Measurements from ENCODE around the gene STUM. TPM values are rescaled to one million over a fixed set of nuclear protein-coding genes. Genes with fewer than 3 reads are reported as not detected.

STUM gene
- polyA plus RNA-seq, 1 of the 3 experiments (the other 2 are of a cell fraction), result not detected

DNA sequence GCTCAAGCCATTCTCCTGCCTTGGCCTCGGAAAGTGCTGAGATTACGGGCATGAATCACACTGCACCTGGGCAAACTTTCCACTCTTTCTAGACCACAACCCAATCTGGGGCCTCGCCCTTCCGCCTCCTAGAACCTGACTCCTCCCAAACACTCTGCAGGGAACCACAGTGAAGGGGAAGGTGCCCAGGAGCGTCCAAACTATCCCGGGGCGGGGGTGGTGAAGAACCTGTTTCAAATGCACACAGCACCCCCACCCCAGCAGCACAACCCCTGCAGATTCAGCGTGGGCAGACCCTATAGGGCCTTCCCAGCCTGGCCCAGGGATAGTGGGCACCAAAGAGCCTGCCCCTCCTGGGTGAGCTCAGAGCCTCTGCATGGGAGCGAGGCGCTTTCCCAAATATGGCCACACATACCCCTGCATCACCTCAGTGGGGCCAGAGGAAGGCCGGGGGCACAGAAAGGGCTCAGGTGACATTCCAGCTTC is 86.9 kb downstream of the STUM start:
- no peak for TF ChIP-seq NFIC (IDR thresholded peaks at IDR 0.05; ENCODE audit: borderline replicate concordance)
- no peak for TF ChIP-seq FOSL2 (IDR thresholded peaks at IDR 0.05; ENCODE audit: borderline replicate concordance, low read depth)
- DNase-seq, result no peak
- no peaks in the 10 kb centered on the region for H3K9me3 ChIP-seq
- ChIA-PET CTCF (interaction anchor here (0.6 to 6.6 kb wide), 14 partner anchors 9 to 805 kb away, joined by 3 to 120 read pairs (median 3); no protein-coding TSS in a partner anchor), POLR2A (no interaction called here)
- no peak overlapping the region for H3K4me2 ChIP-seq
- WGBS (ENCODE audit: low lambda C conversion rate), result 93% methylated on average over 8 of the region's 11 CpGs
- H3K4me3 ChIP-seq (ENCODE audit: low read depth in 2 of 2, low read length in 1 of 2), result no peak overlapping the region
- H4K20me1 ChIP-seq (ENCODE audit: insufficient read depth), result no peaks in the 10 kb centered on the region
- no peaks in the 10 kb centered on the region for H3K36me3 ChIP-seq (replicated peaks in 1 of 2; ENCODE audit: control insufficient read depth in 1 of 2, insufficient read depth in 2 of 2, low read length in 1 of 2)
- H3K27me3 ChIP-seq (ENCODE audit: insufficient read depth), result no peaks in the 10 kb centered on the region
- H3K4me1 ChIP-seq (ENCODE audit: control insufficient read depth in 1 of 2, insufficient read depth in 2 of 2, low read depth in 1 of 2, low read length in 1 of 2), result peaks cover 0 to 2% of the 10 kb centered on the region in 2 experiments; a peak in 1 of 4 replicates
- H3K27ac ChIP-seq (ENCODE audit: low read depth in 2 of 2, low read length in 1 of 2), result no peak overlapping the region
- no peaks in the 10 kb centered on the region for H3F3A ChIP-seq (replicated peaks; ENCODE audit: insufficient read depth)
- no peaks in the 10 kb centered on the region for H3K79me2 ChIP-seq (ENCODE audit: insufficient read depth)
- no peak overlapping the region for H3K9ac ChIP-seq
- no peak overlapping the region for H2AFZ ChIP-seq (ENCODE audit: low read depth)
- no peaks in the 10 kb centered on the region for H3K9me2 ChIP-seq

DNA sequence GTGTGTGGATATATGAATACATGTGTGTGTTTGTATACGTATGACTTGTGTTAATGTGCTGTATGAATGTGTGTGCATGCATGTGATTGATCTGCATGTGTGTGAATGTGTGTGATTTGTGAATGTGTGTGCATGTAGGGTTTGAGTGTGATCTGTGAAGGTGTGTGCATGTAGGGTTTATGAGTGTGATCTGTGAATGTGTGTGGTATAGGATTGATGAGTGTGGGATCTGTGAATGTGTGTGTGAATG is 88.2 kb downstream of the STUM start:
- ChIA-PET CTCF (interaction anchor here (1.0 to 2.7 kb wide), 4 partner anchors 10 to 731 kb away, joined by 3 to 14 read pairs (median 8); no protein-coding TSS in a partner anchor), POLR2A (no interaction called here)
- no peaks in the 10 kb centered on the region for H3K9me3 ChIP-seq
- H3K27me3 ChIP-seq (ENCODE audit: insufficient read depth), result no peaks in the 10 kb centered on the region
- no peak overlapping the region for H3K4me3 ChIP-seq (ENCODE audit: low read depth in 2 of 2, low read length in 1 of 2)
- TF ChIP-seq, protein P1, sequence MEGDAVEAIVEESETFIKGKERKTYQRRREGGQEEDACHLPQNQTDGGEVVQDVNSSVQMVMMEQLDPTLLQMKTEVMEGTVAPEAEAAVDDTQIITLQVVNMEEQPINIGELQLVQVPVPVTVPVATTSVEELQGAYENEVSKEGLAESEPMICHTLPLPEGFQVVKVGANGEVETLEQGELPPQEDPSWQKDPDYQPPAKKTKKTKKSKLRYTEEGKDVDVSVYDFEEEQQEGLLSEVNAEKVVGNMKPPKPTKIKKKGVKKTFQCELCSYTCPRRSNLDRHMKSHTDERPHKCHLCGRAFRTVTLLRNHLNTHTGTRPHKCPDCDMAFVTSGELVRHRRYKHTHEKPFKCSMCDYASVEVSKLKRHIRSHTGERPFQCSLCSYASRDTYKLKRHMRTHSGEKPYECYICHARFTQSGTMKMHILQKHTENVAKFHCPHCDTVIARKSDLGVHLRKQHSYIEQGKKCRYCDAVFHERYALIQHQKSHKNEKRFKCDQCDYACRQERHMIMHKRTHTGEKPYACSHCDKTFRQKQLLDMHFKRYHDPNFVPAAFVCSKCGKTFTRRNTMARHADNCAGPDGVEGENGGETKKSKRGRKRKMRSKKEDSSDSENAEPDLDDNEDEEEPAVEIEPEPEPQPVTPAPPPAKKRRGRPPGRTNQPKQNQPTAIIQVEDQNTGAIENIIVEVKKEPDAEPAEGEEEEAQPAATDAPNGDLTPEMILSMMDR (IDR thresholded peaks at IDR 0.05), result no peak
- TF ChIP-seq MXI1 (IDR thresholded peaks at IDR 0.05; ENCODE audit: low read depth, low read length) (no peak), JUND (IDR thresholded peaks at IDR 0.05) (no peak), FOXJ3 (CRISPR knock-in tag; IDR thresholded peaks at IDR 0.05) (no peak), YY1 (IDR thresholded peaks at IDR 0.05; ENCODE audit: low read depth) (no peak), NFIC (IDR thresholded peaks at IDR 0.05; ENCODE audit: borderline replicate concordance) (no peak), PBX3 (IDR thresholded peaks at IDR 0.05) (no peak), RXRA (IDR thresholded peaks at IDR 0.05; ENCODE audit: borderline replicate concordance, low read depth) (no peak), FOXM1 (IDR thresholded peaks at IDR 0.05; ENCODE audit: low read depth) (no peak), RCOR1 (IDR thresholded peaks at IDR 0.05; ENCODE audit: low read length) (no peak), MEF2A (IDR thresholded peaks at IDR 0.05; ENCODE audit: borderline replicate concordance, low read depth) (no peak), IRF3 (IDR thresholded peaks at IDR 0.05; ENCODE audit: low read depth, low read length) (no peak)
- TF ChIP-seq, protein P2, sequence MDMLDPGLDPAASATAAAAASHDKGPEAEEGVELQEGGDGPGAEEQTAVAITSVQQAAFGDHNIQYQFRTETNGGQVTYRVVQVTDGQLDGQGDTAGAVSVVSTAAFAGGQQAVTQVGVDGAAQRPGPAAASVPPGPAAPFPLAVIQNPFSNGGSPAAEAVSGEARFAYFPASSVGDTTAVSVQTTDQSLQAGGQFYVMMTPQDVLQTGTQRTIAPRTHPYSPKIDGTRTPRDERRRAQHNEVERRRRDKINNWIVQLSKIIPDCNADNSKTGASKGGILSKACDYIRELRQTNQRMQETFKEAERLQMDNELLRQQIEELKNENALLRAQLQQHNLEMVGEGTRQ (IDR thresholded peaks at IDR 0.05; ENCODE audit: borderline replicate concordance, low read depth, low read length), result no peak
- TF ChIP-seq, protein P3, sequence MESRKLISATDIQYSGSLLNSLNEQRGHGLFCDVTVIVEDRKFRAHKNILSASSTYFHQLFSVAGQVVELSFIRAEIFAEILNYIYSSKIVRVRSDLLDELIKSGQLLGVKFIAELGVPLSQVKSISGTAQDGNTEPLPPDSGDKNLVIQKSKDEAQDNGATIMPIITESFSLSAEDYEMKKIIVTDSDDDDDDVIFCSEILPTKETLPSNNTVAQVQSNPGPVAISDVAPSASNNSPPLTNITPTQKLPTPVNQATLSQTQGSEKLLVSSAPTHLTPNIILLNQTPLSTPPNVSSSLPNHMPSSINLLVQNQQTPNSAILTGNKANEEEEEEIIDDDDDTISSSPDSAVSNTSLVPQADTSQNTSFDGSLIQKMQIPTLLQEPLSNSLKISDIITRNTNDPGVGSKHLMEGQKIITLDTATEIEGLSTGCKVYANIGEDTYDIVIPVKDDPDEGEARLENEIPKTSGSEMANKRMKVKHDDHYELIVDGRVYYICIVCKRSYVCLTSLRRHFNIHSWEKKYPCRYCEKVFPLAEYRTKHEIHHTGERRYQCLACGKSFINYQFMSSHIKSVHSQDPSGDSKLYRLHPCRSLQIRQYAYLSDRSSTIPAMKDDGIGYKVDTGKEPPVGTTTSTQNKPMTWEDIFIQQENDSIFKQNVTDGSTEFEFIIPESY (IDR thresholded peaks at IDR 0.05; ENCODE audit: borderline replicate concordance, low read depth), result no peak
- no peak overlapping the region for H3K4me2 ChIP-seq
- WGBS (ENCODE audit: low lambda C conversion rate), result 95% methylated on average over 1 of the region's 1 CpG
- no peak overlapping the region for H3K27ac ChIP-seq (ENCODE audit: low read depth in 2 of 2, low read length in 1 of 2)
- no peak for DNase-seq
- H3K79me2 ChIP-seq (ENCODE audit: insufficient read depth), result no peaks in the 10 kb centered on the region
- no peak overlapping the region for H3K9ac ChIP-seq
- peaks cover 0 to 5% of the 10 kb centered on the region in 2 experiments; a peak in 1 of 4 replicates for H3K4me1 ChIP-seq (ENCODE audit: control insufficient read depth in 1 of 2, insufficient read depth in 2 of 2, low read depth in 1 of 2, low read length in 1 of 2)
- no peak overlapping the region for H2AFZ ChIP-seq (ENCODE audit: low read depth)
- no peaks in the 10 kb centered on the region for H3F3A ChIP-seq (replicated peaks; ENCODE audit: insufficient read depth)
- no peaks in the 10 kb centered on the region for H3K9me2 ChIP-seq
- H3K36me3 ChIP-seq (replicated peaks in 1 of 2; ENCODE audit: control insufficient read depth in 1 of 2, insufficient read depth in 2 of 2, low read length in 1 of 2), result no peaks in the 10 kb centered on the region
- H4K20me1 ChIP-seq (ENCODE audit: insufficient read depth), result no peaks in the 10 kb centered on the region
